Motor neuron (in vitro differentiated cells): ENCODE measurements around the gene PCYT1A. TPM values are rescaled to one million over a fixed set of nuclear protein-coding genes. Genes with fewer than 3 reads are reported as not detected.

ENCODE experiments used
- ATAC-seq, 8 experiments: fragments of 200-7000 bp; cut with Tn5 transposase; replicated peaks in 6 of 8; 2 replicates each; pipeline ENCODE4 v1.8.0; 2021; ENCODE audit warnings: mild to moderate bottlenecking in 8 of 8, moderate library complexity in 8 of 8
- H3K27ac ChIP-seq, 2 donors: fragments of 250-450 bp; sonication (Bioruptor Pico); 2 replicates each; pipeline ENCODE4 v1.9.0; 2021; ENCODE audit warnings: antibody characterized with exemption in 2 of 2, mild to moderate bottlenecking in 2 of 2, moderate library complexity in 1 of 2
- H3K4me1 ChIP-seq, 2 donors: fragments of 250-450 bp; sonication (Bioruptor Pico); replicated peaks in 1 of 2; 2 replicates each; pipeline ENCODE4 v1.6.1; 2021; ENCODE audit warnings: antibody characterized with exemption in 2 of 2, mild to moderate bottlenecking in 2 of 2, moderate library complexity in 1 of 2
- H3K4me3 ChIP-seq, 5 donors: fragments of 250-450 bp; sonication (Bioruptor Pico); 2 replicates each; pipeline ENCODE4 v1.9.0; 2021; ENCODE audit warnings: antibody characterized with exemption in 5 of 5, mild to moderate bottlenecking in 5 of 5, moderate library complexity in 4 of 5
- WGBS, 10 experiments: fragments of 450-650 bp; shearing (Covaris generic); methylation state at CpG; one replicate each; pipeline ENCODE4 v1.0.0; 2022; 5-methylcytosine and 5-hydroxymethylcytosine counted together
- in situ Hi-C, 9 experiments: fragments of 400-800 bp; cut with MboI; loops; one replicate each; pipeline ENCODE4 v1.15.0; 2021; ENCODE audit warnings: low sequenced_read_pairs in 9 of 9, low pct_unique_long_range_greater_than_20kb in 2 of 9; ENCODE audit not compliant: unreplicated experiment in 9 of 9
- total RNA-seq, 8 experiments: library from RNA; unstranded; fragments of 300-600 nt; gene quantifications; 2 replicates each; pipeline versions ENCODE4 v1.2.3 to v1.2.4, GENCODE V29; 2022

The PCYT1A gene
- total RNA-seq, 8 experiments from 2014 or later, result 13.8 to 80.3 (median 32.2) TPM

GRCh38 chr3:196203846-196204245 is 83.7 kb downstream of the PCYT1A start:
- ATAC-seq, result no peak
- Histone ChIP-seq H3K4me3 (no peak overlapping the region), H3K27ac (no peak overlapping the region), H3K4me1 (peaks cover 0 to 3% of the 10 kb centered on the region in 2 donors)
- in situ Hi-C loops, result no loop called here
- 57 to 100% (median 100%) methylated on average over 2 to 3 of the region's 3 CpGs; no CpG with 5 or more reads in 5 of the 10 experiments for whole genome bisulfite sequencing, 10 experiments

GRCh38 chr3:196202516-196202970 is 85.0 kb downstream of the PCYT1A start:
- H3K4me3 ChIP-seq, result no peak overlapping the region
- H3K4me1 ChIP-seq, result peaks cover 0 to 3% of the 10 kb centered on the region in 2 donors
- peak overlapping the region in 1 of 2 donors; percentile 18 for H3K27ac ChIP-seq
- in situ Hi-C loops, result no loop called here
- peak in 6 of 8 experiments; percentile 82 to 92 (median 86) for ATAC-seq
- 6 to 59% (median 34%) methylated on average over 3 to 17 of the region's 21 CpGs; no CpG with 5 or more reads in 4 of the 10 experiments for WGBS, 10 experiments

GRCh38 chr3:196198771-196199753 is 88.5 kb downstream of the PCYT1A start:
- H3K4me3 ChIP-seq, result no peak overlapping the region
- ATAC-seq, result no peak
- no peak overlapping the region for H3K27ac ChIP-seq
- H3K4me1 ChIP-seq, result peaks cover 5 to 6% of the 10 kb centered on the region in 2 donors
- in situ Hi-C loops, result loop anchor here in 5 of 9 experiments (10.0 to 25.0 kb wide), 2 partner anchors 112 to 124 kb away; partner anchors contain the start of gene TFRC (in 1 of the 5)
- 0 to 90% (median 76%) methylated on average over 1 to 9 of the region's 19 CpGs; no CpG with 5 or more reads in 4 of the 10 experiments for WGBS, 10 experiments

GRCh38 chr3:196198081-196198675 is 89.3 kb downstream of the PCYT1A start:
- H3K4me3 ChIP-seq, result no peak overlapping the region
- in situ Hi-C loops, result loop anchor here in 5 of 9 experiments (10.0 to 25.0 kb wide), 2 partner anchors 111 to 123 kb away; partner anchors contain the start of gene TFRC (in 1 of the 5)
- WGBS, 10 experiments, result 40 to 80% (median 78%) methylated on average over 2 to 4 of the region's 15 CpGs; no CpG with 5 or more reads in 7 of the 10 experiments

GRCh38 chr3:196197524-196197923 is 90.0 kb downstream of the PCYT1A start:
- in situ Hi-C loops, result loop anchor here in 5 of 9 experiments (10.0 to 25.0 kb wide), 2 partner anchors 110 to 123 kb away; partner anchors contain the start of gene TFRC (in 1 of the 5)
- no peak overlapping the region for H3K27ac ChIP-seq
- WGBS, 10 experiments, result 70 to 94% (median 79%) methylated on average over 2 to 9 of the region's 17 CpGs; no CpG with 5 or more reads in 6 of the 10 experiments

More at GRCh38 chr3:196198081-196198675, 89.3 kb downstream of the PCYT1A start:
- H3K4me1 ChIP-seq, result peaks cover 14% of the 10 kb centered on the region in 2 donors
- H3K27ac ChIP-seq, result no peak overlapping the region
- no peak for ATAC-seq

GRCh38 chr3:196195664-196196265 is 91.8 kb downstream of the PCYT1A start:
- in situ Hi-C loops, result loop anchor here in 5 of 9 experiments (10.0 to 25.0 kb wide), 2 partner anchors 108 to 121 kb away; partner anchors contain the start of gene TFRC (in 1 of the 5)
- no peak for ATAC-seq
- WGBS, 10 experiments, result 74 to 100% (median 90%) methylated on average over 1 to 9 of the region's 14 CpGs; no CpG with 5 or more reads in 6 of the 10 experiments
- Histone ChIP-seq H3K4me1 (peaks cover 23 to 26% of the 10 kb centered on the region in 2 donors), H3K4me3 (no peak overlapping the region), H3K27ac (no peak overlapping the region)

More at GRCh38 chr3:196197524-196197923, 90.0 kb downstream of the PCYT1A start:
- no peak for ATAC-seq
- Histone ChIP-seq H3K4me3 (no peak overlapping the region), H3K4me1 (peaks cover 20% of the 10 kb centered on the region in 2 donors)

- Histone ChIP-seq H3K4me3 (no peak overlapping the region), H3K27ac (no peak overlapping the region), H3K4me1 (peaks cover 23 to 26% of the 10 kb centered on the region in 2 donors)
- in situ Hi-C loops, result loop anchor here in 5 of 9 experiments (10.0 to 25.0 kb wide), 2 partner anchors 107 to 120 kb away; partner anchors contain the start of gene TFRC (in 1 of the 5)
- WGBS, 10 experiments, result 0 to 100% (median 72%) methylated on average over 1 to 2 of the region's 5 CpGs; no CpG with 5 or more reads in 5 of the 10 experiments
- no peak for ATAC-seq
Observed at GRCh38 chr3:196194542-196194915, 93.0 kb downstream of the PCYT1A start.

- WGBS, 10 experiments, result 82 to 100% (median 86%) methylated on average over 2 to 7 of the region's 13 CpGs; no CpG with 5 or more reads in 5 of the 10 experiments
- Histone ChIP-seq H3K4me3 (no peak overlapping the region), H3K4me1 (peaks cover 23 to 26% of the 10 kb centered on the region in 2 donors), H3K27ac (no peak overlapping the region)
- in situ Hi-C loops, result loop anchor here in 5 of 9 experiments (10.0 to 25.0 kb wide), 2 partner anchors 107 to 119 kb away; partner anchors contain the start of gene TFRC (in 1 of the 5)
- peak in 1 of 8 experiments; percentile 15 for ATAC-seq
Observed at GRCh38 chr3:196193736-196194541, 93.6 kb downstream of the PCYT1A start.

- in situ Hi-C loops, result loop anchor here in 5 of 9 experiments (10.0 to 25.0 kb wide), 2 partner anchors 106 to 118 kb away; partner anchors contain the start of gene TFRC (in 1 of the 5)
- ATAC-seq, result peak in 5 of 8 experiments; percentile 57 to 80 (median 71)
- Histone ChIP-seq H3K4me3 (no peak overlapping the region), H3K4me1 (peaks cover 23 to 26% of the 10 kb centered on the region in 2 donors), H3K27ac (peak overlapping the region; percentile 7 to 25)
- WGBS, 10 experiments, result 55 to 79% (median 61%) methylated on average over 1 to 7 of the region's 15 CpGs; no CpG with 5 or more reads in 4 of the 10 experiments
Observed at GRCh38 chr3:196193133-196193735, 94.3 kb downstream of the PCYT1A start.

GRCh38 chr3:196192524-196193051 is 94.9 kb downstream of the PCYT1A start:
- 44 to 75% (median 59%) methylated on average over 2 to 9 of the region's 14 CpGs; no CpG with 5 or more reads in 2 of the 10 experiments for WGBS, 10 experiments
- ATAC-seq, result peak in 5 of 8 experiments; percentile 7 to 27 (median 13)
- H3K27ac ChIP-seq, result peak overlapping the region; percentile 7 to 25
- H3K4me1 ChIP-seq, result peaks cover 26 to 30% of the 10 kb centered on the region in 2 donors
- in situ Hi-C loops, result loop anchor here in 5 of 9 experiments (10.0 to 25.0 kb wide), 2 partner anchors 105 to 118 kb away; partner anchors contain the start of gene TFRC (in 1 of the 5)
- no peak overlapping the region for H3K4me3 ChIP-seq
